Keratinocyte (primary cell): ENCODE results near the gene CDC42. TPM values are rescaled to one million over a fixed set of nuclear protein-coding genes. Genes with fewer than 3 reads are reported as not detected.

Experiments used
- DNase-seq: peaks from one replicate; pipeline ENCODE4 v3.0.0-alpha.2; 2011; ENCODE audit warnings: low read depth, missing footprints, low spot score
- FAIRE-seq: peaks from 2 replicates; lab custom pipeline; 2011; peaks lifted over from hg19 to GRCh38; lab: Jason Lieb, UNC
- H2AFZ ChIP-seq: 2 replicates; pipeline ENCODE4 v1.6.0; 2012; ENCODE audit warnings: low read length, control low read depth, inconsistent platforms; ENCODE audit not compliant: control insufficient read depth
- H3K27ac ChIP-seq: 2 replicates; pipeline ENCODE4 v1.5.1; 2011; ENCODE audit warnings: low read length; ENCODE audit not compliant: control insufficient read depth, insufficient read depth
- H3K27me3 ChIP-seq: 3 replicates; pipeline ENCODE4 v1.6.0; 2011; ENCODE audit warnings: low read length; ENCODE audit not compliant: control insufficient read depth, insufficient read depth; ENCODE audit errors: extremely low read depth
- H3K36me3 ChIP-seq, 2 experiments: 2 replicates in 1 of 2; 3 replicates in 1 of 2; pipeline ENCODE4 v1.5.1; 2011; ENCODE audit warnings: low read length in 2 of 2, mild to moderate bottlenecking in 1 of 2; ENCODE audit not compliant: control insufficient read depth in 2 of 2, insufficient read depth in 2 of 2; ENCODE audit errors: extremely low read depth in 1 of 2
- H3K4me1 ChIP-seq: 3 replicates; pipeline ENCODE4 v1.5.1; 2011; ENCODE audit warnings: low read length; ENCODE audit not compliant: control insufficient read depth, insufficient read depth; ENCODE audit errors: extremely low read depth
- H3K4me2 ChIP-seq: 3 replicates; pipeline ENCODE4 v1.6.0; 2011; ENCODE audit warnings: low read depth, low read length; ENCODE audit not compliant: control insufficient read depth, insufficient read depth; ENCODE audit errors: extremely low read depth
- H3K4me3 ChIP-seq, 3 experiments: fragments of 200-600 bp in 1 of 3; sonication (generic) in 1 of 3; 2 replicates in 2 of 3; 3 replicates in 1 of 3; pipeline ENCODE4 v1.5.1; 2011 to 2016; ENCODE audit warnings: low read length in 3 of 3, mild to moderate bottlenecking in 3 of 3, control low read depth in 2 of 3, inconsistent platforms in 1 of 3, low read depth in 1 of 3, mixed read lengths in 1 of 3, mixed run types in 1 of 3, moderate library complexity in 1 of 3; ENCODE audit not compliant: control insufficient read depth in 2 of 3, insufficient read depth in 2 of 3; ENCODE audit errors: extremely low read depth in 1 of 3
- H3K79me2 ChIP-seq: 2 replicates; pipeline ENCODE4 v1.6.0; 2012; ENCODE audit warnings: low read length; ENCODE audit not compliant: control insufficient read depth, insufficient read depth
- H3K9ac ChIP-seq: 3 replicates; pipeline ENCODE4 v1.6.0; 2011; ENCODE audit warnings: low read length; ENCODE audit not compliant: control insufficient read depth, insufficient read depth; ENCODE audit errors: extremely low read depth
- H3K9me1 ChIP-seq: 3 replicates; pipeline ENCODE4 v1.6.0; 2011; ENCODE audit warnings: low read length; ENCODE audit not compliant: control insufficient read depth, insufficient read depth; ENCODE audit errors: extremely low read depth
- H3K9me3 ChIP-seq: 2 replicates; pipeline ENCODE4 v1.5.1; 2012; ENCODE audit warnings: low read depth, low read length; ENCODE audit not compliant: control insufficient read depth
- H4K20me1 ChIP-seq: 3 replicates; pipeline ENCODE4 v1.6.0; 2011; ENCODE audit warnings: low read length; ENCODE audit not compliant: control insufficient read depth, insufficient read depth; ENCODE audit errors: extremely low read depth
- CTCF ChIP-seq, 3 experiments: IDR thresholded peaks in 1 of 3; conservative IDR thresholded peaks in 1 of 3; optimal IDR thresholded peaks in 1 of 3; 2 replicates in 2 of 3; 3 replicates in 1 of 3; pipeline versions ENCODE3 to v1.5.1; 2011; ENCODE audit warnings: low read length in 3 of 3, mild to moderate bottlenecking in 3 of 3, moderate library complexity in 2 of 3, control low read depth in 1 of 3, inconsistent platforms in 1 of 3; ENCODE audit not compliant: insufficient read depth in 2 of 3; ENCODE audit errors: extremely low read depth in 1 of 3
- EZH2 ChIP-seq: IDR thresholded peaks from one replicate; pipeline ENCODE4 v1.6.1; 2012; ENCODE audit warnings: inconsistent platforms, mild to moderate bottlenecking, low read length, moderate library complexity
- dilution Hi-C: fragments of 300-500 bp; cut with MboI; formaldehyde crosslinking; loops from one replicate; pipeline ENCODE4 v1.7.0; 2020; ENCODE audit warnings: low sequenced_read_pairs; ENCODE audit not compliant: extremely low pct_ligation_motif_present
- polyA plus RNA-seq, 5 experiments: library from polyadenylated mRNA; depleted of rRNA in 3 of 5; stranded (reverse) in 3 of 5; stranded (forward) in 1 of 5; unstranded in 1 of 5; fragments of >200 nt; gene quantifications; 1 replicate in 1 of 5; 2 replicates in 3 of 5; 3 replicates in 1 of 5; pipeline versions ENCODE4 v1.2.1 to v1.2.3, GENCODE V29; 2011 to 2012; ENCODE audit warnings: missing spikeins in 2 of 5, low read depth in 1 of 5, low replicate concordance in 1 of 5

Gene CDC42
- polyA plus RNA-seq, 1 donor (not counting 4 experiments of a cell fraction or from before 2014, with no cell fraction given) = 499 TPM

DNA sequence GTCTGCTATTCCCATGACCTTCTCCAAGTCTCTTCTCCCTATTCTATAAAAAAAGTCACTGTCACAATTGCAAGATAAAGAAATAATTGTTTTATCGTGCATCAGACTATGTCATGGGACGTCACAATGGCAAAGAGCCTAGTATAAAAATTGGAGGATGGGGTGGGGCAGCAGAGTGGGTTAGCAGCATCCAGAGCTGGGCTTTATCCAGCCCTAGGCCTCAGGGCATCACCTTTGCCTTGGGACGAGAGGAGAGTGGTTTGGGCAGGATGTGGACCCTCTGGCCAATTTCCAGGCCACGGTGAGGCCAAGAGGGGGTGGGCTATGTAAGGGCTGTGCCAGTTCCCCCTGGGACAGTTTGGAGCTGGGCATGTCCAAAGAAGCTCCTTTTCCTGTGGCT lies 64.7 kb downstream of the CDC42 start:
- H3K27ac ChIP-seq = no peak overlapping the region
- no peak overlapping the region for H3K4me2 ChIP-seq
- FAIRE-seq (no peak), DNase-seq (no peak)
- H3K9me1 ChIP-seq = peaks cover 5% of the 10 kb centered on the region
- dilution Hi-C loops = no loop called here
- TF ChIP-seq CTCF (optimal IDR thresholded peaks at IDR 0.05 in 1 of 3, IDR thresholded peaks at IDR 0.05 in 1 of 3, conservative IDR thresholded peaks at IDR 0.05 in 1 of 3; ENCODE audit: extremely low read depth in 1 of 3, insufficient read depth in 2 of 3, low read length in 3 of 3) (no peak), EZH2 (no peak)
- H3K36me3 ChIP-seq = peaks cover 22 to 39% of the 10 kb centered on the region in 2 experiments
- peaks cover 9% of the 10 kb centered on the region for H3K79me2 ChIP-seq
- H4K20me1 ChIP-seq = peaks cover 38% of the 10 kb centered on the region
- H3K9me3 ChIP-seq = no peaks in the 10 kb centered on the region
- H2AFZ ChIP-seq = no peak overlapping the region
- H3K4me3 ChIP-seq = no peak overlapping the region
- no peaks in the 10 kb centered on the region for H3K27me3 ChIP-seq
- H3K9ac ChIP-seq = no peak overlapping the region
- peaks cover 4% of the 10 kb centered on the region for H3K4me1 ChIP-seq

GRCh38 chr1:22117851-22118250 lies 65.3 kb downstream of the CDC42 start:
- DNase-seq (no peak), FAIRE-seq (no peak)
- Histone ChIP-seq H3K27me3 (no peaks in the 10 kb centered on the region), H3K9ac (no peak overlapping the region), H3K4me3 (no peak overlapping the region), H3K4me2 (no peak overlapping the region), H3K9me1 (peaks cover 7% of the 10 kb centered on the region), H3K79me2 (peaks cover 8% of the 10 kb centered on the region), H3K4me1 (peaks cover 4% of the 10 kb centered on the region), H4K20me1 (peaks cover 36% of the 10 kb centered on the region), H3K36me3 (peaks cover 16 to 35% of the 10 kb centered on the region in 2 experiments), H3K27ac (no peak overlapping the region), H3K9me3 (no peaks in the 10 kb centered on the region), H2AFZ (no peak overlapping the region)
- dilution Hi-C loops = no loop called here
- TF ChIP-seq EZH2 (no peak), CTCF (optimal IDR thresholded peaks at IDR 0.05 in 1 of 3, IDR thresholded peaks at IDR 0.05 in 1 of 3, conservative IDR thresholded peaks at IDR 0.05 in 1 of 3; ENCODE audit: extremely low read depth in 1 of 3, insufficient read depth in 2 of 3, low read length in 3 of 3) (no peak)
